ENCODE data around the gene EMP1.

Gene EMP1

DNA sequence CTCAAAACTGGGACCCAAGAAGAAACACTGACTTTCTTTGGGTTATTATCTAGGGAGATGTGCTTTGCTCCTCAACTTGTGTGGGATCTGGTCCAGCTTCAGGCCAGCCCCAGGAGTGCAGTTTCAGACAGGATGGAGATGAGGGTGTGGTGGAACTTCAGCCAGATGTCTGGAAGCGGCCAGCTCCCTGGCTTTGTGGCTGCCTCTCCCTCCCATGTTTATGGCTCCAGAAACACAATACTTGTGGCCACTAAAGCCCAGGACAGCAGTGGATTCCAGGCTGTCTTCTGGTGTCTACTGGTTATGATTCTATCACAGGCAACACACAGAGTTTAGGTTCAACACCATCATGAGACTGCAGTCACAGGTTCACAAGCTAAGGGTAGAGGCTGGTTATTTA, 44.2 kb upstream of the EMP1 start:
- no peaks in the 10 kb centered on the region for H3K4me1 ChIP-seq (ENCODE audit: insufficient read depth, poor library complexity, severe bottlenecking)
- DNase-seq (ENCODE audit: low spot score) (no peak), ATAC-seq (ENCODE audit: low read depth) (no peak)
- no peak overlapping the region for H3K4me3 ChIP-seq (ENCODE audit: severe bottlenecking)
- no peaks in the 10 kb centered on the region for H3K36me3 ChIP-seq (ENCODE audit: low read depth)
- no peaks in the 10 kb centered on the region for H3K9me3 ChIP-seq (ENCODE audit: severe bottlenecking)
- TF ChIP-seq, protein P1, sequence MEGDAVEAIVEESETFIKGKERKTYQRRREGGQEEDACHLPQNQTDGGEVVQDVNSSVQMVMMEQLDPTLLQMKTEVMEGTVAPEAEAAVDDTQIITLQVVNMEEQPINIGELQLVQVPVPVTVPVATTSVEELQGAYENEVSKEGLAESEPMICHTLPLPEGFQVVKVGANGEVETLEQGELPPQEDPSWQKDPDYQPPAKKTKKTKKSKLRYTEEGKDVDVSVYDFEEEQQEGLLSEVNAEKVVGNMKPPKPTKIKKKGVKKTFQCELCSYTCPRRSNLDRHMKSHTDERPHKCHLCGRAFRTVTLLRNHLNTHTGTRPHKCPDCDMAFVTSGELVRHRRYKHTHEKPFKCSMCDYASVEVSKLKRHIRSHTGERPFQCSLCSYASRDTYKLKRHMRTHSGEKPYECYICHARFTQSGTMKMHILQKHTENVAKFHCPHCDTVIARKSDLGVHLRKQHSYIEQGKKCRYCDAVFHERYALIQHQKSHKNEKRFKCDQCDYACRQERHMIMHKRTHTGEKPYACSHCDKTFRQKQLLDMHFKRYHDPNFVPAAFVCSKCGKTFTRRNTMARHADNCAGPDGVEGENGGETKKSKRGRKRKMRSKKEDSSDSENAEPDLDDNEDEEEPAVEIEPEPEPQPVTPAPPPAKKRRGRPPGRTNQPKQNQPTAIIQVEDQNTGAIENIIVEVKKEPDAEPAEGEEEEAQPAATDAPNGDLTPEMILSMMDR (IDR thresholded peaks at IDR 0.05; ENCODE audit: poor library complexity, severe bottlenecking), result no peak
- H3K27me3 ChIP-seq (ENCODE audit: insufficient read depth, poor library complexity, severe bottlenecking), result no peaks in the 10 kb centered on the region
- no peak overlapping the region for H3K27ac ChIP-seq (ENCODE audit: poor library complexity, severe bottlenecking)

DNA sequence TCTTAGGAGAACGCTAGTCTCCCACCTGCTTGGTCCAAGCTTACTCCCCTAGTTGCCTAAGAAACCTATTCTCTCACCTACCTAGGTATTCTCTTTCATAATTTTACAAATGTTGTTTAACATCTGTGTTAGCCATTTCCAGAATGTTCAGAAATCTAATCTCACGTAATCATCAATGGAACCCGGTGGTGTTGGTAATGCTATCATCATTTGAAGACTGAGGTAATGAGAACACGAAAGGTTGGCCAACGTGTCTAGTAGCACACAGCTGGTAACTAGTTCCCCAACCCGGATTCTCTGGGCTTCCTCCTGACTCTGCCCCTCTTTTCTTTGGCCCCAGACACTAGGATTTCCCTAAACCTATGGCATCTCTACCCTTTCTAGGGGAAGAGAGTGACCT, 43.8 kb upstream of the EMP1 start:
- TF ChIP-seq, protein P1 (IDR thresholded peaks at IDR 0.05; ENCODE audit: poor library complexity, severe bottlenecking), result no peak
- H3K9me3 ChIP-seq (ENCODE audit: severe bottlenecking), result no peaks in the 10 kb centered on the region
- H3K4me1 ChIP-seq (ENCODE audit: insufficient read depth, poor library complexity, severe bottlenecking), result no peaks in the 10 kb centered on the region
- no peaks in the 10 kb centered on the region for H3K36me3 ChIP-seq (ENCODE audit: low read depth)
- no peaks in the 10 kb centered on the region for H3K27me3 ChIP-seq (ENCODE audit: insufficient read depth, poor library complexity, severe bottlenecking)
- no peak for ATAC-seq (ENCODE audit: low read depth)
- DNase-seq (ENCODE audit: low spot score), result no peak
- no peak overlapping the region for H3K27ac ChIP-seq (ENCODE audit: poor library complexity, severe bottlenecking)
- no peak overlapping the region for H3K4me3 ChIP-seq (ENCODE audit: severe bottlenecking)

DNA sequence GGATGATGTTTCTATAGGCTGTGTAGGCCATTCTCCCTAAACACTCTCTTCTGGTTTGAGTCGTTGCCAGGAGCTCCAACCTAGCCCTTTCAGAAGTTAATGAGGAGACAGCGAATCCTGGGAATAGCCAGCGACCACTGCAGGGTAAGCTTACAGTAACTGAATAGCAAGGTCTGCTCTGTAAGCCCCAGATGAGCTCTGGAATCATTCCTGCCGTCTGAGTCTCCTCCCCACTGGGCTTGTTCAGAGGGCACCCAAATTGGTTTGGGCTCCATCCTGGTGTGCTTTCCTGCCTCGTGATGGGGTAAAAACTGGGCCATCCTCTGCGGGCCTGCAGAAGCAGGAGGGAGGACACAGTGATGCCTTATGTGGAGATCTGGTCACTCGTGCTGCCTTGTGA, 43.3 kb upstream of the EMP1 start:
- no peak overlapping the region for H3K27ac ChIP-seq (ENCODE audit: poor library complexity, severe bottlenecking)

DNA sequence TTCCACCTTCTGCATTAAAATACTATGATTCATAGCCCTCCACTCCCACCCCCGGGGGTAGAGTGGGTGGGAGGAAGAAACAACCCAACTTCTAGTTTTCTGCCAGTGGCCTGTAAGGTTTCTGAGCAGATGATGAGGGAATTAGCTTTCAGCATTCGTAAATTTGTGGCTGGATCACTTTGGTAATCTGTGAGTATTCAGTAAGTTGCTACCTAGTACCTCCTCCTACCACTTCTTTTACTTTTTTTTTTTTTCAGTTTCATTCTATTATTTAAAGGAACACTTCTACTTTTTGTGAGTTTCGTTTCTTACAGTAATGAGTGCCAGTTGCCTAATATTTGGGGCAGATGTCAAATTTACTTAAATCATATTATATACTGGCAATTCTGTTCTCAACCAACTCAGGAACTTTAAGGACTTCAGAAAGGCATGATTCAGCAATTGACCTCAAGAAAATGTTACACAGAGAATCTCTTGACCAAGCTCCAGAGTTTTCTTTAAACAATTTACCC, 42.4 kb upstream of the EMP1 start:
- Histone ChIP-seq H3K4me1 (ENCODE audit: insufficient read depth, poor library complexity, severe bottlenecking) (no peaks in the 10 kb centered on the region), H3K4me3 (ENCODE audit: severe bottlenecking) (no peak overlapping the region), H3K27me3 (ENCODE audit: insufficient read depth, poor library complexity, severe bottlenecking) (no peaks in the 10 kb centered on the region), H3K36me3 (ENCODE audit: low read depth) (no peaks in the 10 kb centered on the region), H3K27ac (ENCODE audit: poor library complexity, severe bottlenecking) (no peak overlapping the region), H3K9me3 (ENCODE audit: severe bottlenecking) (no peaks in the 10 kb centered on the region)
- DNase-seq (ENCODE audit: low spot score) (no peak), ATAC-seq (ENCODE audit: low read depth) (no peak)
- TF ChIP-seq, protein P1 (IDR thresholded peaks at IDR 0.05; ENCODE audit: poor library complexity, severe bottlenecking), result no peak

More for the DNA sequence above, 43.3 kb upstream of the EMP1 start:
- Histone ChIP-seq H3K4me3 (ENCODE audit: severe bottlenecking) (no peak overlapping the region), H3K27me3 (ENCODE audit: insufficient read depth, poor library complexity, severe bottlenecking) (no peaks in the 10 kb centered on the region), H3K9me3 (ENCODE audit: severe bottlenecking) (no peaks in the 10 kb centered on the region), H3K4me1 (ENCODE audit: insufficient read depth, poor library complexity, severe bottlenecking) (no peaks in the 10 kb centered on the region), H3K36me3 (ENCODE audit: low read depth) (no peaks in the 10 kb centered on the region)
- no peak for DNase-seq (ENCODE audit: low spot score)
- TF ChIP-seq, protein P1 (IDR thresholded peaks at IDR 0.05; ENCODE audit: poor library complexity, severe bottlenecking), result no peak
- ATAC-seq (ENCODE audit: low read depth), result no peak

DNA sequence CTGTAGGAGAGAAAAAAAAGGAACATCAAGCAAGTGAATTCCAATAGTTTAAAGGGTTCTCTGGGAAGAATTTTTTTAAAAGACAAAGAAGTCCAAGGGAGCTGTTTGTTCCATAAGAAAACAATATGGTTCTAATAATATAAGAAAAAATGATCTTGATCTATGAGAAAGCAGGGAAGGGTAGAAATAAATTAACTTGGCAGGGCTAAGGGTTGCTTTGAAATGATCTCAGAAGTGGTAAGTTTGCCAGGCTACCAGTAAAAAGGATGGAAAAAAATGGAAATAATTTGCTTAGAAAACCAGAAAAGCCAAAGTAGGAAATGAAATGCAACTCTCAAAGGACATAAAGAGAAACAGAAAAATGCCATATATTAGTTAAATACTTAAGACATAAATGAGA, 41.7 kb upstream of the EMP1 start:
- TF ChIP-seq, protein P1 (IDR thresholded peaks at IDR 0.05; ENCODE audit: poor library complexity, severe bottlenecking), result no peak
- no peaks in the 10 kb centered on the region for H3K4me1 ChIP-seq (ENCODE audit: insufficient read depth, poor library complexity, severe bottlenecking)

More for the DNA sequence above, 41.7 kb upstream of the EMP1 start:
- ATAC-seq (ENCODE audit: low read depth), result no peak
- Histone ChIP-seq H3K27ac (ENCODE audit: poor library complexity, severe bottlenecking) (no peak overlapping the region), H3K36me3 (ENCODE audit: low read depth) (no peaks in the 10 kb centered on the region), H3K9me3 (ENCODE audit: severe bottlenecking) (no peaks in the 10 kb centered on the region), H3K27me3 (ENCODE audit: insufficient read depth, poor library complexity, severe bottlenecking) (no peaks in the 10 kb centered on the region), H3K4me3 (ENCODE audit: severe bottlenecking) (no peak overlapping the region)
- DNase-seq (ENCODE audit: low spot score), result no peak

All from RWPE2 (cell line).